A549 treated with CpdA at 1 μM for 4 hours (cell line): Measurements from ENCODE around the gene MEGF8. TPM values are rescaled to one million over a fixed set of nuclear protein-coding genes. Genes with fewer than 3 reads are reported as not detected.

ENCODE experiments used
- total RNA-seq: library from RNA; stranded (reverse); fragments of 200-300 nt; extraction: Qiagen RNA extraction; gene quantifications from 5 replicates; pipeline ENCODE4 v1.2.3, GENCODE V29; 2022; ENCODE audit warnings: low read depth

The MEGF8 gene
- total RNA-seq: 21.6 to 29.0 TPM (median 24.4 TPM) in 5 replicates

GRCh38 chr19:42325308-42325895, at the start of gene MEGF8:
MEGF8 (plus strand) TSS chr19:42325635; CDS start chr19:42326244, 609 bp downstream.

GRCh38 chr19:42301646-42302203, 23.7 kb upstream of the MEGF8 start, which contains the start of gene PRR19:
PRR19 (plus strand) TSS chr19:42302132; CDS start chr19:42309585, 7,453 bp downstream.

GRCh38 chr19:42313096-42313839, 12.2 kb upstream of the MEGF8 start, which contains the start of gene TMEM145:
TMEM145 (plus strand) TSS chr19:42313309; CDS start chr19:42313377, 68 bp downstream.

GRCh38 chr19:42389899-42390298, 64.5 kb downstream of the MEGF8 start, which contains the start of gene CNFN:
CNFN (minus strand) TSS chr19:42390297; CDS start chr19:42389037, 1,260 bp downstream.

GRCh38 chr19:42427313-42427712, 101.9 kb downstream of the MEGF8 start, which contains the start of gene LIPE:
LIPE (minus strand) TSS chr19:42427388; CDS start chr19:42427149, 239 bp downstream.

Other genes starting within 250 kb of the MEGF8 start
- 27.9 to 38.6 TPM (median 37.0 TPM) in 5 replicates for gene ZNF574, start 249.5 kb upstream of the MEGF8 start, total RNA-seq
- 0.27 to 0.55 TPM (median 0.48 TPM) in 5 replicates for gene POU2F2, start 193.2 kb upstream of the MEGF8 start, total RNA-seq
- gene DEDD2, start 108.0 kb upstream of the MEGF8 start, total RNA-seq: 66.5 to 111 TPM (median 94.6 TPM) in 5 replicates
- 18.5 to 20.5 TPM (median 19.3 TPM) in 5 replicates for gene ZNF526, start 105.3 kb upstream of the MEGF8 start, total RNA-seq
- gene GSK3A, start 83.0 kb upstream of the MEGF8 start, total RNA-seq: 109 to 175 TPM (median 164 TPM) in 5 replicates
- gene ERF, start 70.5 kb upstream of the MEGF8 start, total RNA-seq: 102 to 124 TPM (median 118 TPM) in 5 replicates
- 52.2 to 70.3 TPM (median 58.4 TPM) in 5 replicates for gene CIC, start 56.4 kb upstream of the MEGF8 start, total RNA-seq
- 3.6 to 4.9 TPM (median 4.5 TPM) in 5 replicates for gene PRR19, start 23.5 kb upstream of the MEGF8 start, total RNA-seq
- gene PAFAH1B3, start 23.0 kb upstream of the MEGF8 start, total RNA-seq: 131 to 157 TPM (median 139 TPM) in 5 replicates
- gene TMEM145, start 12.3 kb upstream of the MEGF8 start, total RNA-seq: 3.0 to 3.9 TPM (median 3.5 TPM) in 5 replicates
- gene CNFN, start 64.7 kb downstream of the MEGF8 start, total RNA-seq: 39.7 to 50.8 TPM (median 46.1 TPM) in 5 replicates
- 1.6 to 3.1 TPM (median 2.3 TPM) in 5 replicates for gene LIPE, start 101.8 kb downstream of the MEGF8 start, total RNA-seq
- gene CXCL17, start 117.3 kb downstream of the MEGF8 start, total RNA-seq: 0.07 to 0.12 TPM in 2 of 5 replicates, not detected in the others
- 1.6 to 2.0 TPM (median 1.8 TPM) in 5 replicates for gene CEACAM1, start 202.8 kb downstream of the MEGF8 start, total RNA-seq